Choroid plexus epithelial cell (primary cell): ENCODE data around the gene IL15.
"Not testable (repeated sequence)": the region's sequence is repeated elsewhere in the genome, so short reads cannot be mapped to it uniquely, and the experiment has no call there.

Source experiments
- DNase-seq: peaks from one replicate; pipeline ENCODE4 v3.0.0-alpha.2; 2010; ENCODE audit warnings: low read depth
- H3K4me3 ChIP-seq: 2 replicates; pipeline ENCODE4 v1.5.1; 2011; ENCODE audit warnings: low read depth, mild to moderate bottlenecking, control low read depth, low read length, moderate library complexity
- CTCF ChIP-seq: conservative IDR thresholded peaks from 2 replicates; pipeline ENCODE4 v1.5.1; 2011; ENCODE audit warnings: low read depth, mild to moderate bottlenecking, control low read depth, inconsistent platforms, low read length, moderate library complexity

Gene IL15

GRCh38 chr4:141676087-141676670, 39.8 kb downstream of the IL15 start:
- DNase-seq: no peak
- H3K4me3 ChIP-seq: no peak overlapping the region
- no peak for TF ChIP-seq CTCF

- no peak for DNase-seq
- TF ChIP-seq CTCF: no peak
- H3K4me3 ChIP-seq: no peak overlapping the region
These were observed 43.7 kb downstream of the IL15 start for GRCh38 chr4:141680060-141680459.

- no peak for DNase-seq
- no peak for TF ChIP-seq CTCF
- no peak overlapping the region for H3K4me3 ChIP-seq
These were observed 48.4 kb downstream of the IL15 start for GRCh38 chr4:141684785-141685184.

- no peak overlapping the region for H3K4me3 ChIP-seq
- DNase-seq: peak; percentile 60
- TF ChIP-seq CTCF: no peak
These were observed 49.9 kb downstream of the IL15 start for GRCh38 chr4:141686146-141686775.

- DNase-seq: no peak
- TF ChIP-seq CTCF: no peak
- no peak overlapping the region for H3K4me3 ChIP-seq
These were observed 50.5 kb downstream of the IL15 start for GRCh38 chr4:141686879-141687278.

- DNase-seq: not testable (repeated sequence)
These were observed 53.4 kb downstream of the IL15 start for GRCh38 chr4:141689726-141690296.

GRCh38 chr4:141691247-141691646, 54.9 kb downstream of the IL15 start:
- DNase-seq, H3K4me3 ChIP-seq: not testable (repeated sequence)

More at GRCh38 chr4:141689726-141690296, 53.4 kb downstream of the IL15 start:
- H3K4me3 ChIP-seq: not testable (repeated sequence)

GRCh38 chr4:141692081-141692480, 55.7 kb downstream of the IL15 start:
- DNase-seq: no peak
- H3K4me3 ChIP-seq: no peak overlapping the region
- no peak for TF ChIP-seq CTCF
